IMR-90 (cell line): Measurements from ENCODE around the gene LRCOL1. TPM values are rescaled to one million over a fixed set of nuclear protein-coding genes. Genes with fewer than 3 reads are reported as not detected.

ENCODE experiments used
- ATAC-seq: fragments of 200-7000 bp; cut with Tn5 transposase; 2 replicates; pipeline ENCODE4 v1.9.1; 2020; ENCODE audit warnings: low read depth, mild to moderate bottlenecking, moderate library complexity
- BruUV-seq: library from RNA; stranded (reverse); fragments of 400-500 nt; replicated peaks from 2 replicates; lab custom pipeline; 2021; lab: Mats Ljungman, UMichigan
- CTCF ChIA-PET: fragments of 300-600 bp; formaldehyde crosslinking; extraction: SDS; loops from one replicate; lab custom pipeline; 2021; ENCODE audit warnings: antibody characterized with exemption; lab: Yijun Ruan, JAX
- POLR2A ChIA-PET: fragments of 300-600 bp; sonication (Branson Sonifier 250); formaldehyde crosslinking; loops from one replicate; lab custom pipeline; 2022; ENCODE audit warnings: antibody characterized with exemption; ENCODE audit not compliant: unreplicated experiment; lab: Charles Lee
- DNase-seq: peaks from one replicate; pipeline ENCODE4 v3.0.0; 2013
- H2AFZ ChIP-seq: replicated peaks from 2 replicates; pipeline ENCODE3; 2013; ENCODE audit warnings: low read length, mild to moderate bottlenecking; ENCODE audit not compliant: poor library complexity
- H2AK5ac ChIP-seq: 2 replicates; pipeline ENCODE4 v1.6.1; 2013; ENCODE audit warnings: low read depth, low read length, inconsistent platforms
- H2AK9ac ChIP-seq: replicated peaks from 2 replicates; pipeline ENCODE3; 2013; ENCODE audit warnings: mild to moderate bottlenecking, low read depth, low read length, moderate library complexity; ENCODE audit not compliant: poor library complexity
- H2BK120ac ChIP-seq: 2 replicates; pipeline ENCODE4 v1.6.1; 2013; ENCODE audit warnings: low read depth, low read length, inconsistent platforms
- H2BK15ac ChIP-seq: 3 replicates; pipeline ENCODE4 v1.6.1; 2013; ENCODE audit warnings: low read depth, low read length, inconsistent platforms
- H2BK20ac ChIP-seq: 2 replicates; pipeline ENCODE4 v1.6.1; 2013; ENCODE audit warnings: low read depth, mild to moderate bottlenecking, inconsistent platforms, low read length, moderate library complexity
- H2BK5ac ChIP-seq: 2 replicates; pipeline ENCODE4 v1.6.1; 2013; ENCODE audit warnings: mild to moderate bottlenecking, low read depth, low read length, inconsistent platforms; ENCODE audit not compliant: poor library complexity, severe bottlenecking
- H3K14ac ChIP-seq: replicated peaks from 2 replicates; pipeline ENCODE4 v1.6.1; 2013; ENCODE audit warnings: low read depth, low read length, inconsistent platforms
- H3K18ac ChIP-seq: 2 replicates; pipeline ENCODE4 v1.6.1; 2013; ENCODE audit warnings: low read depth, low read length, control low read depth
- H3K23ac ChIP-seq: 2 replicates; pipeline ENCODE4 v1.6.1; 2013; ENCODE audit warnings: low read depth, low read length, inconsistent platforms
- H3K27ac ChIP-seq: 2 replicates; pipeline ENCODE4 v1.5.1; 2013; ENCODE audit warnings: mild to moderate bottlenecking, control low read depth, low read length; ENCODE audit not compliant: insufficient read depth
- H3K27me3 ChIP-seq: 2 replicates; pipeline ENCODE4 v1.6.1; 2013; ENCODE audit warnings: low read length; ENCODE audit not compliant: control insufficient read depth, insufficient read depth
- H3K36me3 ChIP-seq: 2 replicates; pipeline ENCODE4 v1.6.1; 2013; ENCODE audit warnings: low read length, mixed read lengths; ENCODE audit not compliant: control insufficient read depth, insufficient read depth
- H3K4ac ChIP-seq: 2 replicates; pipeline ENCODE4 v1.6.1; 2013; ENCODE audit warnings: low read depth, low read length, inconsistent platforms
- H3K4me1 ChIP-seq: 2 replicates; pipeline ENCODE4 v1.6.1; 2013; ENCODE audit warnings: low read length, mixed read lengths; ENCODE audit not compliant: control insufficient read depth, insufficient read depth
- H3K4me2 ChIP-seq: 2 replicates; pipeline ENCODE4 v1.6.1; 2013; ENCODE audit warnings: low read depth, mild to moderate bottlenecking, control low read depth, low read length, moderate library complexity
- H3K4me3 ChIP-seq: 2 replicates; pipeline ENCODE4 v1.5.1; 2013; ENCODE audit warnings: low read depth, mild to moderate bottlenecking, control low read depth, low read length, moderate library complexity; ENCODE audit not compliant: insufficient read depth
- H3K56ac ChIP-seq: 2 replicates; pipeline ENCODE4 v1.6.1; 2013; ENCODE audit warnings: low read length, inconsistent platforms; ENCODE audit not compliant: insufficient read depth; ENCODE audit errors: extremely low read depth
- H3K79me1 ChIP-seq, 2 experiments: 2 replicates each; pipeline ENCODE4 v1.6.1; 2013; ENCODE audit warnings: low read length in 2 of 2, inconsistent platforms in 1 of 2, low read depth in 1 of 2
- H3K9ac ChIP-seq: 2 replicates; pipeline ENCODE4 v1.6.1; 2013; ENCODE audit warnings: low read depth, low read length, control low read depth
- H3K9me1 ChIP-seq: 2 replicates; pipeline ENCODE4 v1.6.1; 2013; ENCODE audit warnings: low read length, inconsistent platforms; ENCODE audit not compliant: insufficient read depth
- H3K9me3 ChIP-seq: 2 replicates; pipeline ENCODE4 v1.6.1; 2013; ENCODE audit warnings: low read length; ENCODE audit not compliant: control insufficient read depth, insufficient read depth
- H4K20me1 ChIP-seq: 2 replicates; pipeline ENCODE4 v1.6.1; 2013; ENCODE audit warnings: low read length, inconsistent platforms; ENCODE audit not compliant: insufficient read depth
- H4K5ac ChIP-seq: 2 replicates; pipeline ENCODE4 v1.6.1; 2013; ENCODE audit warnings: mild to moderate bottlenecking, low read depth, low read length, control low read depth
- H4K8ac ChIP-seq, 2 experiments: 2 replicates each; pipeline ENCODE4 v1.6.1; 2013; ENCODE audit warnings: low read depth in 2 of 2, low read length in 2 of 2, control low read depth in 1 of 2, inconsistent platforms in 1 of 2
- H4K91ac ChIP-seq: 2 replicates; pipeline ENCODE4 v1.6.1; 2013; ENCODE audit warnings: low read depth, low read length, inconsistent platforms; ENCODE audit not compliant: insufficient read depth
- BHLHE40 ChIP-seq: fragments of 150-350 bp; IDR thresholded peaks from 2 replicates; pipeline ENCODE4 v1.6.1; 2016; ENCODE audit warnings: mild to moderate bottlenecking, low read depth, low read length
- CEBPB ChIP-seq: IDR thresholded peaks from 2 replicates; pipeline ENCODE4 v1.6.1; 2012; ENCODE audit warnings: low read depth, low read length, improper control_type of control experiment
- CHD1 ChIP-seq: IDR thresholded peaks from 2 replicates; pipeline ENCODE4 v1.6.1; 2012; ENCODE audit warnings: low read depth, low read length, improper control_type of control experiment
- ELK1 ChIP-seq: fragments of 150-350 bp; IDR thresholded peaks from 2 replicates; pipeline ENCODE4 v1.6.1; 2016; ENCODE audit warnings: low read depth, mild to moderate bottlenecking, low read length, moderate library complexity, borderline replicate concordance
- FOS ChIP-seq: fragments of 150-350 bp; IDR thresholded peaks from 2 replicates; pipeline ENCODE4 v1.6.1; 2016; ENCODE audit warnings: low read depth, low read length
- MAFK ChIP-seq: IDR thresholded peaks from 2 replicates; pipeline ENCODE4 v1.6.1; 2012; ENCODE audit warnings: low read depth, low read length, improper control_type of control experiment
- MAZ ChIP-seq: IDR thresholded peaks from 2 replicates; pipeline ENCODE4 v1.6.1; 2012; ENCODE audit warnings: low read depth, mild to moderate bottlenecking, low read length, improper control_type of control experiment, moderate library complexity, borderline replicate concordance
- NFE2L2 ChIP-seq: fragments of 150-350 bp; IDR thresholded peaks from 2 replicates; pipeline ENCODE4 v1.6.1; 2016; ENCODE audit warnings: low read depth, mild to moderate bottlenecking, low read length
- POLR2A ChIP-seq: IDR thresholded peaks from 2 replicates; pipeline ENCODE4 v1.6.1; 2012; ENCODE audit warnings: mild to moderate bottlenecking, low read depth, low read length
- RAD21 ChIP-seq: IDR thresholded peaks from 2 replicates; pipeline ENCODE4 v1.6.1; 2012; ENCODE audit warnings: low read length, improper control_type of control experiment
- RCOR1 ChIP-seq: IDR thresholded peaks from 2 replicates; pipeline ENCODE4 v1.6.1; 2012; ENCODE audit warnings: mild to moderate bottlenecking, low read length, improper control_type of control experiment; ENCODE audit not compliant: insufficient replicate concordance
- RFX5 ChIP-seq: IDR thresholded peaks from 2 replicates; pipeline ENCODE4 v1.8.0; 2012; ENCODE audit warnings: low read depth, mild to moderate bottlenecking, low read length, moderate library complexity
- SMC3 ChIP-seq: fragments of 150-350 bp; IDR thresholded peaks from 2 replicates; pipeline ENCODE4 v1.6.1; 2016; ENCODE audit warnings: low read depth, mild to moderate bottlenecking, antibody characterized with exemption, low read length, moderate library complexity
- USF2 ChIP-seq: fragments of 150-350 bp; IDR thresholded peaks from 2 replicates; pipeline ENCODE4 v1.6.1; 2017; ENCODE audit warnings: mild to moderate bottlenecking, antibody characterized with exemption, low read length, low read depth
- WGBS, 2 experiments: methylation state at CpG; one replicate each; pipeline versions ENCODE4 v1.1.5 to v1.1.7; 2013; ENCODE audit warnings: missing lambda C conversion rate in 2 of 2; ENCODE audit not compliant: insufficient read length in 1 of 2; ENCODE audit errors: extremely low coverage in 2 of 2; 5-methylcytosine and 5-hydroxymethylcytosine counted together
- dilution Hi-C: fragments of 300-500 bp; cut with HindIII; formaldehyde crosslinking; loops from one replicate; pipeline ENCODE4 v1.14.3; 2018; ENCODE audit warnings: low sequenced_read_pairs; ENCODE audit not compliant: unreplicated experiment
- in situ Hi-C: fragments of 300-500 bp; cut with MboI; formaldehyde crosslinking; loops from 3 replicates; pipeline ENCODE4 v1.14.3; 2019; ENCODE audit warnings: low sequenced_read_pairs, inconsistent platforms, mixed read lengths
- intact Hi-C: fragments of 100-400 bp; cut with micrococcal nuclease; formaldehyde crosslinking; loops from 2 replicates; pipeline ENCODE4 v1.10.0; 2022
- polyA plus RNA-seq, 3 experiments: library from polyadenylated mRNA; depleted of rRNA; stranded (reverse); fragments of >200 nt; gene quantifications; 2 replicates each; pipeline ENCODE4 v1.2.3, GENCODE V29; 2012; ENCODE audit warnings: low replicate concordance in 1 of 3
- total RNA-seq: library from RNA; depleted of rRNA; stranded (reverse); fragments of >200 nt; gene quantifications from 2 replicates; pipeline ENCODE4 v1.2.3, GENCODE V29; 2012

Gene LRCOL1
- total and polyA plus RNA-seq, 2 of the 4 experiments (the other 2 are of a cell fraction) = 1.0 TPM; not detected in 1

GRCh38 chr12:132578118-132578517, 32.3 kb downstream of the LRCOL1 start:
- dilution Hi-C loops = no loop called here
- no TSS peak for BruUV-seq
- intact Hi-C loops = no loop called here

More at GRCh38 chr12:132578118-132578517, 32.3 kb downstream of the LRCOL1 start:
- no peak overlapping the region for H2BK120ac ChIP-seq
- no peak overlapping the region for H4K5ac ChIP-seq
- H2BK15ac ChIP-seq = no peak overlapping the region
- DNase-seq = no peak
- no peak overlapping the region for H3K56ac ChIP-seq
- no peak for TF ChIP-seq FOS
- no peak for TF ChIP-seq SMC3
- TF ChIP-seq ELK1 = no peak
- TF ChIP-seq CHD1 = no peak
- TF ChIP-seq USF2 = no peak
- no peak for TF ChIP-seq RFX5
- TF ChIP-seq RCOR1 = no peak
- TF ChIP-seq RAD21 = no peak
- TF ChIP-seq CEBPB = no peak
- no peak for TF ChIP-seq POLR2A
- no peak for TF ChIP-seq BHLHE40
- no peak for TF ChIP-seq MAFK
- TF ChIP-seq MAZ = no peak
- no peak for TF ChIP-seq NFE2L2
- POLR2A ChIA-PET = no interaction called here
- H3K9me3 ChIP-seq = no peaks in the 10 kb centered on the region
- no peak overlapping the region for H3K14ac ChIP-seq
- no peaks in the 10 kb centered on the region for H3K9me1 ChIP-seq
- in situ Hi-C loops = no loop called here
- CTCF ChIA-PET = no interaction called here
- no peaks in the 10 kb centered on the region for H3K4me1 ChIP-seq
- H2BK5ac ChIP-seq = no peak overlapping the region
- no peak overlapping the region for H2AFZ ChIP-seq
- no peak overlapping the region for H3K23ac ChIP-seq
- H3K27me3 ChIP-seq = no peaks in the 10 kb centered on the region
- no peak overlapping the region for H3K4ac ChIP-seq
- H4K8ac ChIP-seq = no peak overlapping the region
- H3K79me1 ChIP-seq = no peaks in the 10 kb centered on the region
- peaks cover 39% of the 10 kb centered on the region for H3K36me3 ChIP-seq
- H4K91ac ChIP-seq = no peak overlapping the region
- H2BK20ac ChIP-seq = no peak overlapping the region
- no peak overlapping the region for H3K18ac ChIP-seq
- H3K4me3 ChIP-seq = no peak overlapping the region
- H2AK9ac ChIP-seq = no peak overlapping the region
- no peak for ATAC-seq
- H3K9ac ChIP-seq = no peak overlapping the region
- no peak overlapping the region for H3K27ac ChIP-seq
- H2AK5ac ChIP-seq = no peak overlapping the region
- H4K20me1 ChIP-seq = no peaks in the 10 kb centered on the region; the same call in 1 of the 2 replicates
- WGBS, 2 experiments = 65% methylated on average over 4 of the region's 11 CpGs; no CpG with 5 or more reads in 1 of the 2 experiments
- no peak overlapping the region for H3K4me2 ChIP-seq
